HG03064 (cell line): ENCODE results near the gene NRF1.
"Not testable (repeated sequence)": the region's sequence is repeated elsewhere in the genome, so short reads cannot be mapped to it uniquely, and the experiment has no call there.

Experiments used
- ATAC-seq: cut with Tn5 transposase; IDR thresholded peaks from one replicate; pipeline ENCODE4 v1.9.1; 2021; ENCODE audit warnings: low read depth; ENCODE audit not compliant: unreplicated experiment

Gene NRF1

GRCh38 chr7:129779602-129780256 is 168.2 kb downstream of the NRF1 start:
- no peak for ATAC-seq

GRCh38 chr7:129780257-129780973 is 168.9 kb downstream of the NRF1 start:
- no peak for ATAC-seq

- no peak for ATAC-seq
Measured at GRCh38 chr7:129780974-129781927, 169.7 kb downstream of the NRF1 start.

GRCh38 chr7:129781928-129782817 is 170.7 kb downstream of the NRF1 start:
- ATAC-seq = no peak

- no peak for ATAC-seq
Measured at GRCh38 chr7:129782818-129783583, 171.5 kb downstream of the NRF1 start.

GRCh38 chr7:129783584-129783919 is 172.0 kb downstream of the NRF1 start:
- ATAC-seq = no peak

GRCh38 chr7:129784437-129784782 is 172.9 kb downstream of the NRF1 start:
- no peak for ATAC-seq

GRCh38 chr7:129784783-129785684 is 173.5 kb downstream of the NRF1 start:
- no peak for ATAC-seq

GRCh38 chr7:129785685-129786514 is 174.4 kb downstream of the NRF1 start:
- no peak for ATAC-seq

- no peak for ATAC-seq
Measured at GRCh38 chr7:129786825-129787563, 175.5 kb downstream of the NRF1 start.

- no peak for ATAC-seq
Measured at GRCh38 chr7:129789000-129789399, 177.5 kb downstream of the NRF1 start.

- ATAC-seq = no peak
Measured at GRCh38 chr7:129789652-129790051, 178.1 kb downstream of the NRF1 start.

- no peak for ATAC-seq
Measured at GRCh38 chr7:129790136-129790535, 178.6 kb downstream of the NRF1 start.

- no peak for ATAC-seq
Measured at GRCh38 chr7:129792721-129793120, 181.2 kb downstream of the NRF1 start.

- ATAC-seq = no peak
Measured at GRCh38 chr7:129793506-129794310, 182.2 kb downstream of the NRF1 start.

- ATAC-seq = not testable (repeated sequence)
Measured at GRCh38 chr7:129794461-129794860, 182.9 kb downstream of the NRF1 start.
